Neural progenitor cell (in vitro differentiated cells): Measurements from ENCODE around the gene GLI2.

Source experiments
- CTCF ChIP-seq: fragments of 200-600 bp; sonication (generic); IDR thresholded peaks from 2 replicates; pipeline ENCODE4 v1.5.1; 2017; ENCODE audit warnings: antibody characterized with exemption, mild to moderate bottlenecking
- EZH2 ChIP-seq: fragments of 200-600 bp; sonication (generic); IDR thresholded peaks from 2 replicates; pipeline ENCODE4 v1.6.1; 2017; ENCODE audit warnings: antibody characterized with exemption, mild to moderate bottlenecking, moderate library complexity

- TF ChIP-seq CTCF (no peak), EZH2 (no peak)
Observed at GRCh38 chr2:120685974-120686297, 49.7 kb upstream of the GLI2 start.
